ENCODE data around the gene AP3S2.

GRCh38 chr15:89815769-89816168 lies 78.0 kb downstream of the AP3S2 start:
- no peak for TF ChIP-seq GATA3 (IDR thresholded peaks at IDR 0.05; ENCODE audit: low read depth, low read length)
- TF ChIP-seq GATA2 (IDR thresholded peaks at IDR 0.05; ENCODE audit: low read depth, low read length): no peak

Data from SH-SY5Y (cell line).